ENCODE measurements around the gene TM6SF1. TPM values are rescaled to one million over a fixed set of nuclear protein-coding genes. Genes with fewer than 3 reads are reported as not detected.

Gene TM6SF1
- total and polyA plus RNA-seq, 2 donors (not counting 1 experiment from before 2014, with no cell fraction given) = 3.6 to 3.9 TPM

- Histone ChIP-seq H3K36me3 (ENCODE audit: control insufficient read depth, insufficient read depth, low read length) (no peaks in the 10 kb centered on the region), H4K20me1 (ENCODE audit: control insufficient read depth, extremely low read depth, insufficient read depth, low read length) (no peaks in the 10 kb centered on the region), H3K9me3 (ENCODE audit: control insufficient read depth, insufficient read depth, low read depth, low read length) (no peaks in the 10 kb centered on the region), H3K27ac (ENCODE audit: insufficient read depth, low read length) (no peak overlapping the region), H3K27me3 (ENCODE audit: control insufficient read depth, insufficient read depth, low read length) (no peaks in the 10 kb centered on the region), H3K79me2 (ENCODE audit: control insufficient read depth, insufficient read depth, low read length) (no peaks in the 10 kb centered on the region), H3K4me2 (ENCODE audit: extremely low read depth, insufficient read depth, low read length) (no peak overlapping the region), H3K9ac (ENCODE audit: insufficient read depth, low read length) (no peak overlapping the region), H3K4me3 (replicated peaks in 1 of 4; ENCODE audit: control extremely low read depth in 1 of 4, insufficient read depth in 1 of 4, low read depth in 3 of 4, low read length in 4 of 4) (no peak overlapping the region), H3K4me1 (ENCODE audit: control insufficient read depth, extremely low read depth, insufficient read depth, low read length) (peaks cover 16% of the 10 kb centered on the region), H2AFZ (ENCODE audit: low read length) (no peak overlapping the region)
- TF ChIP-seq EZH2 (IDR thresholded peaks at IDR 0.05; ENCODE audit: low read length, missing control alignments) = no peak
- TF ChIP-seq CTCF (conservative IDR thresholded peaks at IDR 0.05 in 1 of 2, IDR thresholded peaks at IDR 0.05 in 1 of 2; ENCODE audit: low read depth in 1 of 2, low read length in 2 of 2) = no peak
- no peak for DNase-seq (ENCODE audit: low read depth in 2 of 2)
Observed at GRCh38 chr15:83111149-83111548, 3.7 kb downstream of the TM6SF1 start.

GRCh38 chr15:83112233-83112955 lies 4.9 kb downstream of the TM6SF1 start:
- peaks cover 16% of the 10 kb centered on the region for H3K4me1 ChIP-seq (ENCODE audit: control insufficient read depth, extremely low read depth, insufficient read depth, low read length)
- no peak overlapping the region for H3K9ac ChIP-seq (ENCODE audit: insufficient read depth, low read length)
- peak overlapping the region in 2 of 4 experiments; percentile 11 to 19 for H3K4me3 ChIP-seq (replicated peaks in 1 of 4; ENCODE audit: control extremely low read depth in 1 of 4, insufficient read depth in 1 of 4, low read depth in 3 of 4, low read length in 4 of 4)
- DNase-seq (ENCODE audit: low read depth in 2 of 2) = peak; percentile 94 to 96
- no peaks in the 10 kb centered on the region for H3K27me3 ChIP-seq (ENCODE audit: control insufficient read depth, insufficient read depth, low read length)
- H3K9me3 ChIP-seq (ENCODE audit: control insufficient read depth, insufficient read depth, low read depth, low read length) = no peaks in the 10 kb centered on the region
- no peaks in the 10 kb centered on the region for H3K79me2 ChIP-seq (ENCODE audit: control insufficient read depth, insufficient read depth, low read length)
- peak overlapping the region; percentile 73 for H3K4me2 ChIP-seq (ENCODE audit: extremely low read depth, insufficient read depth, low read length)
- H3K27ac ChIP-seq (ENCODE audit: insufficient read depth, low read length) = peak overlapping the region; percentile 66
- H4K20me1 ChIP-seq (ENCODE audit: control insufficient read depth, extremely low read depth, insufficient read depth, low read length) = no peaks in the 10 kb centered on the region
- H2AFZ ChIP-seq (ENCODE audit: low read length) = peak overlapping the region; percentile 4
- H3K36me3 ChIP-seq (ENCODE audit: control insufficient read depth, insufficient read depth, low read length) = no peaks in the 10 kb centered on the region
- TF ChIP-seq EZH2 (IDR thresholded peaks at IDR 0.05; ENCODE audit: low read length, missing control alignments) (no peak), CTCF (conservative IDR thresholded peaks at IDR 0.05 in 1 of 2, IDR thresholded peaks at IDR 0.05 in 1 of 2; ENCODE audit: low read depth in 1 of 2, low read length in 2 of 2) (peak in 1 of 2 donors; percentile 45)

- Histone ChIP-seq H3K79me2 (ENCODE audit: control insufficient read depth, insufficient read depth, low read length) (no peaks in the 10 kb centered on the region), H3K9ac (ENCODE audit: insufficient read depth, low read length) (no peak overlapping the region), H3K36me3 (ENCODE audit: control insufficient read depth, insufficient read depth, low read length) (no peaks in the 10 kb centered on the region), H2AFZ (ENCODE audit: low read length) (peak overlapping the region; percentile 4), H3K27me3 (ENCODE audit: control insufficient read depth, insufficient read depth, low read length) (no peaks in the 10 kb centered on the region), H3K4me2 (ENCODE audit: extremely low read depth, insufficient read depth, low read length) (peak overlapping the region; percentile 73), H3K4me1 (ENCODE audit: control insufficient read depth, extremely low read depth, insufficient read depth, low read length) (peaks cover 16% of the 10 kb centered on the region), H3K4me3 (replicated peaks in 1 of 4; ENCODE audit: control extremely low read depth in 1 of 4, insufficient read depth in 1 of 4, low read depth in 3 of 4, low read length in 4 of 4) (peak overlapping the region in 1 of 4 experiments; percentile 11), H4K20me1 (ENCODE audit: control insufficient read depth, extremely low read depth, insufficient read depth, low read length) (no peaks in the 10 kb centered on the region), H3K27ac (ENCODE audit: insufficient read depth, low read length) (peak overlapping the region; percentile 66), H3K9me3 (ENCODE audit: control insufficient read depth, insufficient read depth, low read depth, low read length) (no peaks in the 10 kb centered on the region)
- TF ChIP-seq CTCF (conservative IDR thresholded peaks at IDR 0.05 in 1 of 2, IDR thresholded peaks at IDR 0.05 in 1 of 2; ENCODE audit: low read depth in 1 of 2, low read length in 2 of 2) = no peak
- TF ChIP-seq EZH2 (IDR thresholded peaks at IDR 0.05; ENCODE audit: low read length, missing control alignments) = no peak
- no peak for DNase-seq (ENCODE audit: low read depth in 2 of 2)
Observed at GRCh38 chr15:83112956-83113299, 5.5 kb downstream of the TM6SF1 start.

Measured in fibroblast of lung (primary cell).